Measurements from ENCODE around the gene DYSF.

The DYSF gene

GRCh38 chr2:71631411-71631931 lies 178.1 kb downstream of the DYSF start:
- no peaks in the 10 kb centered on the region for H3K9me3 ChIP-seq (ENCODE audit: control insufficient read depth, insufficient read depth, low read depth, low read length)
- no peak for TF ChIP-seq KLF16 (tag by site-specific recombination; IDR thresholded peaks at IDR 0.05)
- no peak for TF ChIP-seq ZNF558 (tag by site-specific recombination; IDR thresholded peaks at IDR 0.05)
- TF ChIP-seq ZNF660 (tag by site-specific recombination; IDR thresholded peaks at IDR 0.05) = no peak
- no peak for TF ChIP-seq SP2 (tag by site-specific recombination; IDR thresholded peaks at IDR 0.05)
- TF ChIP-seq ZNF341 (tag by site-specific recombination; IDR thresholded peaks at IDR 0.05; ENCODE audit: low read depth) = no peak
- no peak for TF ChIP-seq ZNF549 (tag by site-specific recombination; IDR thresholded peaks at IDR 0.05)
- TF ChIP-seq BCL11A (tag by site-specific recombination; IDR thresholded peaks at IDR 0.05; ENCODE audit: low read depth) = no peak
- TF ChIP-seq ZNF202 (tag by site-specific recombination; IDR thresholded peaks at IDR 0.05; ENCODE audit: borderline replicate concordance) = no peak
- no peak for TF ChIP-seq ZNF157 (tag by site-specific recombination; IDR thresholded peaks at IDR 0.05)
- no peak for TF ChIP-seq RBAK (tag by site-specific recombination; IDR thresholded peaks at IDR 0.05)
- TF ChIP-seq ZNF544 (tag by site-specific recombination; IDR thresholded peaks at IDR 0.05) = no peak
- ChIA-PET CTCF (interaction anchor here (0.6 kb wide), 2 partner anchors 15 to 23 kb away, joined by 3 read pairs; no protein-coding TSS in a partner anchor), POLR2A (no interaction called here)
- no peak overlapping the region for H3K27ac ChIP-seq (ENCODE audit: extremely low read depth, low read depth, low read length)
- H3K4me1 ChIP-seq (ENCODE audit: control insufficient read depth, insufficient read depth, low read length) = no peaks in the 10 kb centered on the region
- H3K36me3 ChIP-seq (ENCODE audit: control insufficient read depth in 2 of 2, insufficient read depth in 1 of 2, low read length in 2 of 2) = no peaks in the 10 kb centered on the region
- H3K4me3 ChIP-seq (ENCODE audit: low read depth, low read length) = peak overlapping the region; percentile 6

DNA sequence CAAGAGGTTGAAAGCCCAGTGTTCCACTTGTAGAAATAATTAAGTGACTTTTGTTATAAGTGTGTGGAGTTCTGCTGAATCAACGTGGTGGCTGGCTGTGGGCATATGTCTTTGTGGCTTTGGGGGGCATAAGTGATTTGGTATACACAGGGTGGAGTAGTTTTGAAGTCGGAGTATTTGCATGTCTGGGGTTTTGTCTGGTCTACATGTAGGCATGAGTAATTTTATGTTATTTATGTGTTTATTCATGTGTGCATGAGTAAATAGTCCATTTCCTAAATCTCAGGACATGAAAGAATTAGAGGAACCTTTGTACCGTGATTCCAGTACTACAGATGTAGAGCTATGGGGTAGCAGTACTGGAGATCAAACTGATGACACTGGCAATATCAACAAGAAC lies 179.7 kb downstream of the DYSF start:
- POLR2A ChIA-PET = no interaction called here
- Histone ChIP-seq H3K36me3 (ENCODE audit: control insufficient read depth in 2 of 2, insufficient read depth in 1 of 2, low read length in 2 of 2) (no peaks in the 10 kb centered on the region), H3K4me3 (ENCODE audit: low read depth, low read length) (no peak overlapping the region), H3K27ac (ENCODE audit: extremely low read depth, low read depth, low read length) (no peak overlapping the region), H3K4me1 (ENCODE audit: control insufficient read depth, insufficient read depth, low read length) (no peaks in the 10 kb centered on the region), H3K9me3 (ENCODE audit: control insufficient read depth, insufficient read depth, low read depth, low read length) (no peaks in the 10 kb centered on the region)
- CTCF ChIA-PET = no interaction called here
- TF ChIP-seq, protein P1, sequence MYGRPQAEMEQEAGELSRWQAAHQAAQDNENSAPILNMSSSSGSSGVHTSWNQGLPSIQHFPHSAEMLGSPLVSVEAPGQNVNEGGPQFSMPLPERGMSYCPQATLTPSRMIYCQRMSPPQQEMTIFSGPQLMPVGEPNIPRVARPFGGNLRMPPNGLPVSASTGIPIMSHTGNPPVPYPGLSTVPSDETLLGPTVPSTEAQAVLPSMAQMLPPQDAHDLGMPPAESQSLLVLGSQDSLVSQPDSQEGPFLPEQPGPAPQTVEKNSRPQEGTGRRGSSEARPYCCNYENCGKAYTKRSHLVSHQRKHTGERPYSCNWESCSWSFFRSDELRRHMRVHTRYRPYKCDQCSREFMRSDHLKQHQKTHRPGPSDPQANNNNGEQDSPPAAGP (tag by site-specific recombination; IDR thresholded peaks at IDR 0.05) = no peak
- no peak for TF ChIP-seq ZNF792 (tag by site-specific recombination; IDR thresholded peaks at IDR 0.05)
- TF ChIP-seq, protein P2, sequence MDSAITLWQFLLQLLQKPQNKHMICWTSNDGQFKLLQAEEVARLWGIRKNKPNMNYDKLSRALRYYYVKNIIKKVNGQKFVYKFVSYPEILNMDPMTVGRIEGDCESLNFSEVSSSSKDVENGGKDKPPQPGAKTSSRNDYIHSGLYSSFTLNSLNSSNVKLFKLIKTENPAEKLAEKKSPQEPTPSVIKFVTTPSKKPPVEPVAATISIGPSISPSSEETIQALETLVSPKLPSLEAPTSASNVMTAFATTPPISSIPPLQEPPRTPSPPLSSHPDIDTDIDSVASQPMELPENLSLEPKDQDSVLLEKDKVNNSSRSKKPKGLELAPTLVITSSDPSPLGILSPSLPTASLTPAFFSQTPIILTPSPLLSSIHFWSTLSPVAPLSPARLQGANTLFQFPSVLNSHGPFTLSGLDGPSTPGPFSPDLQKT (IDR thresholded peaks at IDR 0.05; ENCODE audit: borderline replicate concordance, low read depth, low read length) = no peak
- no peak for TF ChIP-seq HOXA7 (CRISPR knock-in tag; IDR thresholded peaks at IDR 0.05; ENCODE audit: borderline replicate concordance)
- no peak for TF ChIP-seq TSHZ1 (tag by site-specific recombination; IDR thresholded peaks at IDR 0.05; ENCODE audit: borderline replicate concordance)
- TF ChIP-seq ZNF624 (tag by site-specific recombination; IDR thresholded peaks at IDR 0.05) = no peak
- TF ChIP-seq ZNF140 (tag by site-specific recombination; IDR thresholded peaks at IDR 0.05) = no peak
- TF ChIP-seq, protein P3, sequence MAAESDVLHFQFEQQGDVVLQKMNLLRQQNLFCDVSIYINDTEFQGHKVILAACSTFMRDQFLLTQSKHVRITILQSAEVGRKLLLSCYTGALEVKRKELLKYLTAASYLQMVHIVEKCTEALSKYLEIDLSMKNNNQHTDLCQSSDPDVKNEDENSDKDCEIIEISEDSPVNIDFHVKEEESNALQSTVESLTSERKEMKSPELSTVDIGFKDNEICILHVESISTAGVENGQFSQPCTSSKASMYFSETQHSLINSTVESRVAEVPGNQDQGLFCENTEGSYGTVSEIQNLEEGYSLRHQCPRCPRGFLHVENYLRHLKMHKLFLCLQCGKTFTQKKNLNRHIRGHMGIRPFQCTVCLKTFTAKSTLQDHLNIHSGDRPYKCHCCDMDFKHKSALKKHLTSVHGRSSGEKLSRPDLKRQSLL (tag by site-specific recombination; IDR thresholded peaks at IDR 0.05) = no peak
- no peak for TF ChIP-seq SETDB1 (IDR thresholded peaks at IDR 0.05; ENCODE audit: insufficient read length, low read length)

All from HEK293 (cell line).